Measurements from ENCODE around the gene CDC45.
"Not testable (repeated sequence)": the region's sequence is repeated elsewhere in the genome, so short reads cannot be mapped to it uniquely, and the experiment has no call there.

GRCh38 chr22:19531327-19531726 lies 51.6 kb downstream of the CDC45 start:
- TF ChIP-seq CTCF (optimal IDR thresholded peaks at IDR 0.05 in 1 of 3, IDR thresholded peaks at IDR 0.05 in 1 of 3, conservative IDR thresholded peaks at IDR 0.05 in 1 of 3; ENCODE audit: extremely low read depth in 1 of 3, insufficient read depth in 2 of 3, low read length in 3 of 3); EZH2 (IDR thresholded peaks at IDR 0.05; ENCODE audit: low read length): not testable (repeated sequence)
